OCI-LY1 (cell line): ENCODE data around the gene ESR2.

Experiments
- EZH2 ChIP-seq: fragments of 200-600 bp; sonication (generic), shearing (Covaris generic); IDR thresholded peaks from 2 replicates; pipeline ENCODE4 v1.8.0; 2017; ENCODE audit warnings: borderline replicate concordance, mixed run types, mild to moderate bottlenecking, antibody characterized with exemption, low read length, moderate library complexity, mixed read lengths
- TF ChIP-seq, protein P1 (sequence below): fragments of 200-600 bp; sonication (generic), shearing (Covaris generic); IDR thresholded peaks from 2 replicates; pipeline ENCODE4 v1.5.1; 2017; ENCODE audit warnings: mild to moderate bottlenecking, antibody characterized with exemption, low read length, moderate library complexity, mixed read lengths

- TF ChIP-seq, protein P1, sequence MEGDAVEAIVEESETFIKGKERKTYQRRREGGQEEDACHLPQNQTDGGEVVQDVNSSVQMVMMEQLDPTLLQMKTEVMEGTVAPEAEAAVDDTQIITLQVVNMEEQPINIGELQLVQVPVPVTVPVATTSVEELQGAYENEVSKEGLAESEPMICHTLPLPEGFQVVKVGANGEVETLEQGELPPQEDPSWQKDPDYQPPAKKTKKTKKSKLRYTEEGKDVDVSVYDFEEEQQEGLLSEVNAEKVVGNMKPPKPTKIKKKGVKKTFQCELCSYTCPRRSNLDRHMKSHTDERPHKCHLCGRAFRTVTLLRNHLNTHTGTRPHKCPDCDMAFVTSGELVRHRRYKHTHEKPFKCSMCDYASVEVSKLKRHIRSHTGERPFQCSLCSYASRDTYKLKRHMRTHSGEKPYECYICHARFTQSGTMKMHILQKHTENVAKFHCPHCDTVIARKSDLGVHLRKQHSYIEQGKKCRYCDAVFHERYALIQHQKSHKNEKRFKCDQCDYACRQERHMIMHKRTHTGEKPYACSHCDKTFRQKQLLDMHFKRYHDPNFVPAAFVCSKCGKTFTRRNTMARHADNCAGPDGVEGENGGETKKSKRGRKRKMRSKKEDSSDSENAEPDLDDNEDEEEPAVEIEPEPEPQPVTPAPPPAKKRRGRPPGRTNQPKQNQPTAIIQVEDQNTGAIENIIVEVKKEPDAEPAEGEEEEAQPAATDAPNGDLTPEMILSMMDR: no peak
- TF ChIP-seq EZH2: no peak
Measured at GRCh38 chr14:64213853-64214570, 80.2 kb downstream of the ESR2 start.
